A673 (cell line): ENCODE data around the gene SLC26A6. TPM values are rescaled to one million over a fixed set of nuclear protein-coding genes. Genes with fewer than 3 reads are reported as not detected.

Source experiments
- BruUV-seq: library from RNA; stranded (reverse); fragments of 400-500 nt; replicated peaks from 2 replicates; lab custom pipeline; 2021; lab: Mats Ljungman, UMichigan
- CTCF ChIA-PET: fragments of 300-600 bp; sonication (Branson Sonifier 250); formaldehyde crosslinking; loops from one replicate; lab custom pipeline; 2022; ENCODE audit warnings: antibody characterized with exemption; lab: Charles Lee
- POLR2A ChIA-PET: fragments of 300-600 bp; sonication (Branson Sonifier 250); formaldehyde crosslinking; loops from one replicate; lab custom pipeline; 2022; ENCODE audit warnings: antibody characterized with exemption; ENCODE audit not compliant: low non-redundant PET; lab: Charles Lee
- DNase-seq: peaks from one replicate; pipeline ENCODE4 v3.0.0-alpha.2; 2015; ENCODE audit warnings: low spot score
- H3K27ac ChIP-seq: fragments of 200-600 bp; sonication (generic); 2 replicates; pipeline ENCODE4 v1.5.1; 2016; ENCODE audit warnings: mixed run types, low read depth, mild to moderate bottlenecking, mixed read lengths, antibody characterized with exemption, low read length; ENCODE audit not compliant: poor library complexity, severe bottlenecking
- H3K27me3 ChIP-seq: fragments of 200-600 bp; sonication (generic); replicated peaks from 2 replicates; pipeline ENCODE4 v1.6.1; 2017; ENCODE audit warnings: mixed run types, low read depth, mild to moderate bottlenecking, mixed read lengths, antibody characterized with exemption, low read length; ENCODE audit not compliant: insufficient read depth, poor library complexity
- H3K36me3 ChIP-seq: fragments of 200-600 bp; sonication (generic); 2 replicates; pipeline ENCODE4 v1.6.1; 2016; ENCODE audit warnings: mixed run types, mild to moderate bottlenecking, mixed read lengths, antibody characterized with exemption, low read length; ENCODE audit not compliant: insufficient read depth, poor library complexity, severe bottlenecking
- H3K4me1 ChIP-seq: fragments of 200-600 bp; sonication (generic); 2 replicates; pipeline ENCODE4 v1.6.1; 2017; ENCODE audit warnings: mixed run types, mild to moderate bottlenecking, mixed read lengths, antibody characterized with exemption, low read length; ENCODE audit not compliant: insufficient read depth, poor library complexity, severe bottlenecking
- H3K4me3 ChIP-seq: fragments of 200-600 bp; sonication (generic); 2 replicates; pipeline ENCODE4 v1.5.1; 2016; ENCODE audit warnings: low read depth, mixed run types, mild to moderate bottlenecking, mixed read lengths, low read length; ENCODE audit not compliant: poor library complexity, severe bottlenecking
- H3K9me3 ChIP-seq: fragments of 200-600 bp; sonication (generic); 2 replicates; pipeline ENCODE4 v1.6.1; 2016; ENCODE audit warnings: mixed run types, low read depth, mild to moderate bottlenecking, mixed read lengths, antibody characterized with exemption, low read length; ENCODE audit not compliant: poor library complexity, severe bottlenecking
- EZH2 ChIP-seq: fragments of 200-600 bp; sonication (generic); IDR thresholded peaks from 2 replicates; pipeline ENCODE4 v1.6.1; 2017; ENCODE audit warnings: borderline replicate concordance, low read depth, mild to moderate bottlenecking, mixed read lengths, antibody characterized with exemption, low read length; ENCODE audit not compliant: poor library complexity, severe bottlenecking
- intact Hi-C: fragments of 100-400 bp; cut with micrococcal nuclease; formaldehyde crosslinking; loops from one replicate; pipeline ENCODE4 v1.10.0; 2022; ENCODE audit not compliant: unreplicated experiment
- total RNA-seq: library from RNA; stranded (reverse); gene quantifications from 2 replicates; pipeline ENCODE4 v1.2.3, GENCODE V29; 2021
- TF ChIP-seq, protein P1 (sequence below): fragments of 300-800, 200-600 bp; sonication (generic); conservative IDR thresholded peaks from 2 replicates; pipeline ENCODE4 v1.5.1; 2017; ENCODE audit warnings: low read depth, mild to moderate bottlenecking, antibody characterized with exemption, low read length, moderate library complexity, mixed read lengths

Gene SLC26A6
- total RNA-seq, 1 experiment from 2014 or later, result 12.6 TPM

DNA sequence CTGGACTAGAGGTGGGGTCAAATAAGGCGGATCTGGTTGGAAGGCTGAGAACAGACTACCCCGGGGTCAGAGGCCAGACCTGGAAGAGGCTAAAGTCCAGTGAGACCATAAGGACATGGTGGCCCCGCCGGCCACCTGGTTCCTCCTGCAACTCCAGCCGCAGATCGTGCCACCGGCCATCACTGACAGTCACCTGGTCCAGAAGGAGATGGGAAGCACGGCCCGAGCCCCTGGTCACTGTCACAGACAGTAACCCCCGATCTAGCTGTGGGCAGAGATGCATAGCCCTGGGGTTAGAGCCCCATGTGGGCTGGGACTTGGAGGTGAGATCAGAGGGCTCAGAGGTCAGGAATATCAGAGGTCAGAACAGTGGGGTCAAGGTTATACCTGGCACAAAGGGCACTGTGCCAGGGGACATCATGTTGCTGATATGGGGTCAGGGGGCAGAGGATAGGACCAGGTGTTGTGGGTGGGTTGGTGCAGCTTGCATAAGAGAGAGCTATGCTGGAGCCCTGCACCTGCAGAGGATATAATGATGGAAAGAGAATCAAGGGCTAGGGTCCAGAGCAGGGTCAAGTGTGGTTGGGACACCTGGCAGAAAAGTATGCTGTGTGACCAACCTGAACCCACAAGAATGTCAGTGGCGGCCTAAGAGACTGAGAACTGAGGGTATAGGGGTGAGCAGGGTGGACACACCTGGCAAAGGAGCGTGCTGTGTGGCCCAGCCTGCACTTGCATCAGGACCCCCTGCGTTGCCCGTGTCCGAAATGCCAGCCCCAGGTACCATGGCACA lies 17.9 kb upstream of the SLC26A6 start:
- CTCF ChIA-PET, result no interaction called here

DNA sequence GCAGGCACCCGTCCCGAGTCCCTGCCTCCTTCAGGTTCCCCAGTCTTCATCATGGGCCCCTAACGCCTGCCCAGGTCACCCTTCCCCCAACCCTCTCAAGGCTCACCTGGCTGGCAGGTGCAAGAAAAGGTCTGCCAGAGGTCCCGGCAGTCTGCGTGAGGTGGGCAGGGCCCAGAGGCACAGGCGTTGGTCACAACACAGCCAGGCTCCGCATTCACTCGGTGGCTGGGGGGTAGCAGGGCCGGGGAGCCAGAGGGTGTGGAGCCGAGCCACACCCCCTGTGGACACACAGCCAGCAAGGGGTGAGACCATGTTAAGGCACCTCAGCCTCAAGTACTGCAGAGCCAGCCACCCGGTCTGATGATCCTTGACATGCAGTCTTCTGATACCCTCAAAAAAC lies 16.5 kb upstream of the SLC26A6 start:
- H3K4me3 ChIP-seq, result no peak overlapping the region
- H3K36me3 ChIP-seq, result no peaks in the 10 kb centered on the region
- no peak overlapping the region for H3K27ac ChIP-seq
- no peaks in the 10 kb centered on the region for H3K4me1 ChIP-seq
- no peaks in the 10 kb centered on the region for H3K27me3 ChIP-seq
- H3K9me3 ChIP-seq, result no peaks in the 10 kb centered on the region
- BruUV-seq, result no TSS peak
- intact Hi-C loops, result no loop called here
- CTCF ChIA-PET, result no interaction called here
- TF ChIP-seq EZH2, result no peak
- TF ChIP-seq, protein P1, sequence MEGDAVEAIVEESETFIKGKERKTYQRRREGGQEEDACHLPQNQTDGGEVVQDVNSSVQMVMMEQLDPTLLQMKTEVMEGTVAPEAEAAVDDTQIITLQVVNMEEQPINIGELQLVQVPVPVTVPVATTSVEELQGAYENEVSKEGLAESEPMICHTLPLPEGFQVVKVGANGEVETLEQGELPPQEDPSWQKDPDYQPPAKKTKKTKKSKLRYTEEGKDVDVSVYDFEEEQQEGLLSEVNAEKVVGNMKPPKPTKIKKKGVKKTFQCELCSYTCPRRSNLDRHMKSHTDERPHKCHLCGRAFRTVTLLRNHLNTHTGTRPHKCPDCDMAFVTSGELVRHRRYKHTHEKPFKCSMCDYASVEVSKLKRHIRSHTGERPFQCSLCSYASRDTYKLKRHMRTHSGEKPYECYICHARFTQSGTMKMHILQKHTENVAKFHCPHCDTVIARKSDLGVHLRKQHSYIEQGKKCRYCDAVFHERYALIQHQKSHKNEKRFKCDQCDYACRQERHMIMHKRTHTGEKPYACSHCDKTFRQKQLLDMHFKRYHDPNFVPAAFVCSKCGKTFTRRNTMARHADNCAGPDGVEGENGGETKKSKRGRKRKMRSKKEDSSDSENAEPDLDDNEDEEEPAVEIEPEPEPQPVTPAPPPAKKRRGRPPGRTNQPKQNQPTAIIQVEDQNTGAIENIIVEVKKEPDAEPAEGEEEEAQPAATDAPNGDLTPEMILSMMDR, result no peak
- no peak for DNase-seq
- POLR2A ChIA-PET, result no interaction called here

More for the DNA sequence above, 17.9 kb upstream of the SLC26A6 start:
- Histone ChIP-seq H3K27ac (no peak overlapping the region), H3K4me3 (no peak overlapping the region), H3K36me3 (no peaks in the 10 kb centered on the region), H3K4me1 (no peaks in the 10 kb centered on the region), H3K9me3 (no peaks in the 10 kb centered on the region), H3K27me3 (no peaks in the 10 kb centered on the region)
- TF ChIP-seq, protein P1, result no peak
- no peak for TF ChIP-seq EZH2
- BruUV-seq, result no TSS peak
- DNase-seq, result no peak
- POLR2A ChIA-PET, result no interaction called here
- intact Hi-C loops, result no loop called here

DNA sequence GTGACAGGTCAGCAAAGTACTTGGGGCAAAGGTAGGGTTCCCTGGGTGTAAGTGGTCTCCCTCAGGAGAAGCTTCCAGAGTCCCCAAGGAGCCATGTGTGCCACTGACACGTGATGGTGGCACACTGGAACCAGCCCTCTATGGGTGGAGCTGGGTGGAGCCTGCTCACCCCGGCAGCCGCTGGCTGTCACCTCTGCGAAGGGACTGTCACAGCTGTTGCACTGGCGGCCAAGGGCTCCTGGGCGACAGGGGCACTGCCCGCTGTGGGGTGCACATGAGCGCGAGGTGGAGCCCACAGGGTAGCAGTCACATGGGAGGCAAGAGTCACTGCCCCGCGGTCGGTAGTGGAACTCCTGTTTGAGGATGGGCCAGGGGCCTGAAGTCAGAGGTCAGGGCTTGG lies 15.5 kb upstream of the SLC26A6 start:
- H3K27me3 ChIP-seq, result no peaks in the 10 kb centered on the region
- intact Hi-C loops, result no loop called here
- H3K27ac ChIP-seq, result no peak overlapping the region
- no peak for DNase-seq
- H3K4me1 ChIP-seq, result no peaks in the 10 kb centered on the region
- H3K36me3 ChIP-seq, result no peaks in the 10 kb centered on the region
- BruUV-seq, result no TSS peak
- CTCF ChIA-PET, result no interaction called here
- no peaks in the 10 kb centered on the region for H3K9me3 ChIP-seq
- H3K4me3 ChIP-seq, result no peak overlapping the region
- TF ChIP-seq EZH2, result no peak
- TF ChIP-seq, protein P1, result no peak
- POLR2A ChIA-PET, result no interaction called here
